ENCODE measurements around the gene ATP10B. TPM values are rescaled to one million over a fixed set of nuclear protein-coding genes. Genes with fewer than 3 reads are reported as not detected.

ATP10B gene
- total and polyA plus RNA-seq, 10 of the 15 experiments (the other 5 are each of a cell fraction or from before 2014, with no cell fraction given), result not detected

GRCh38 chr5:160843240-160843639, 8.8 kb downstream of the ATP10B start (continued):
- TF ChIP-seq, protein P1, sequence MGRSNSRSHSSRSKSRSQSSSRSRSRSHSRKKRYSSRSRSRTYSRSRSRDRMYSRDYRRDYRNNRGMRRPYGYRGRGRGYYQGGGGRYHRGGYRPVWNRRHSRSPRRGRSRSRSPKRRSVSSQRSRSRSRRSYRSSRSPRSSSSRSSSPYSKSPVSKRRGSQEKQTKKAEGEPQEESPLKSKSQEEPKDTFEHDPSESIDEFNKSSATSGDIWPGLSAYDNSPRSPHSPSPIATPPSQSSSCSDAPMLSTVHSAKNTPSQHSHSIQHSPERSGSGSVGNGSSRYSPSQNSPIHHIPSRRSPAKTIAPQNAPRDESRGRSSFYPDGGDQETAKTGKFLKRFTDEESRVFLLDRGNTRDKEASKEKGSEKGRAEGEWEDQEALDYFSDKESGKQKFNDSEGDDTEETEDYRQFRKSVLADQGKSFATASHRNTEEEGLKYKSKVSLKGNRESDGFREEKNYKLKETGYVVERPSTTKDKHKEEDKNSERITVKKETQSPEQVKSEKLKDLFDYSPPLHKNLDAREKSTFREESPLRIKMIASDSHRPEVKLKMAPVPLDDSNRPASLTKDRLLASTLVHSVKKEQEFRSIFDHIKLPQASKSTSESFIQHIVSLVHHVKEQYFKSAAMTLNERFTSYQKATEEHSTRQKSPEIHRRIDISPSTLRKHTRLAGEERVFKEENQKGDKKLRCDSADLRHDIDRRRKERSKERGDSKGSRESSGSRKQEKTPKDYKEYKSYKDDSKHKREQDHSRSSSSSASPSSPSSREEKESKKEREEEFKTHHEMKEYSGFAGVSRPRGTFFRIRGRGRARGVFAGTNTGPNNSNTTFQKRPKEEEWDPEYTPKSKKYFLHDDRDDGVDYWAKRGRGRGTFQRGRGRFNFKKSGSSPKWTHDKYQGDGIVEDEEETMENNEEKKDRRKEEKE (IDR thresholded peaks at IDR 0.05), result no peak
- TF ChIP-seq ELK1 (IDR thresholded peaks at IDR 0.05; ENCODE audit: low read depth, low read length), result no peak
- no peak for TF ChIP-seq FOS (IDR thresholded peaks at IDR 0.05; ENCODE audit: borderline replicate concordance, extremely low read depth, insufficient read length)
- no peak for TF ChIP-seq MAX (IDR thresholded peaks at IDR 0.05; ENCODE audit: low read depth, low read length)
- TF ChIP-seq, protein P2, sequence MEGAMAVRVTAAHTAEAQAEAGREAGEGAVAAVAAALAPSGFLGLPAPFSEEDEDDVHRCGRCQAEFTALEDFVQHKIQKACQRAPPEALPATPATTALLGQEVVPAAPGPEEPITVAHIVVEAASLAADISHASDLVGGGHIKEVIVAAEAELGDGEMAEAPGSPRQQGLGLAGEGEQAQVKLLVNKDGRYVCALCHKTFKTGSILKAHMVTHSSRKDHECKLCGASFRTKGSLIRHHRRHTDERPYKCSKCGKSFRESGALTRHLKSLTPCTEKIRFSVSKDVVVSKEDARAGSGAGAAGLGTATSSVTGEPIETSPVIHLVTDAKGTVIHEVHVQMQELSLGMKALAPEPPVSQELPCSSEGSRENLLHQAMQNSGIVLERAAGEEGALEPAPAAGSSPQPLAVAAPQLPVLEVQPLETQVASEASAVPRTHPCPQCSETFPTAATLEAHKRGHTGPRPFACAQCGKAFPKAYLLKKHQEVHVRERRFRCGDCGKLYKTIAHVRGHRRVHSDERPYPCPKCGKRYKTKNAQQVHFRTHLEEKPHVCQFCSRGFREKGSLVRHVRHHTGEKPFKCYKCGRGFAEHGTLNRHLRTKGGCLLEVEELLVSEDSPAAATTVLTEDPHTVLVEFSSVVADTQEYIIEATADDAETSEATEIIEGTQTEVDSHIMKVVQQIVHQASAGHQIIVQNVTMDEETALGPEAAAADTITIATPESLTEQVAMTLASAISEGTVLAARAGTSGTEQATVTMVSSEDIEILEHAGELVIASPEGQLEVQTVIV (IDR thresholded peaks at IDR 0.05; ENCODE audit: borderline replicate concordance, partially characterized antibody), result no peak
- no peak for TF ChIP-seq NRF1 (conservative IDR thresholded peaks at IDR 0.05; ENCODE audit: low read depth, low read length)
- TF ChIP-seq CBFB (IDR thresholded peaks at IDR 0.05; ENCODE audit: low read depth), result no peak
- no peak for TF ChIP-seq E2F8 (IDR thresholded peaks at IDR 0.05; ENCODE audit: low read depth, partially characterized antibody)
- TF ChIP-seq HDAC2 (IDR thresholded peaks at IDR 0.05), result no peak
- TF ChIP-seq ZNF622 (IDR thresholded peaks at IDR 0.05), result no peak
- TF ChIP-seq ZNF217 (IDR thresholded peaks at IDR 0.05), result peak; percentile 98
- 0 out of 2 replicates have a peak, but pooled peaks have one; percentile 38 for TF ChIP-seq IRF4 (IDR thresholded peaks at IDR 0.05; ENCODE audit: low read depth, low read length)
- TF ChIP-seq NFYB (IDR thresholded peaks at IDR 0.05; ENCODE audit: insufficient read depth, low read depth, low read length), result 0 out of 2 replicates have a peak, but pooled peaks have one; percentile 6
- TF ChIP-seq SIN3A (IDR thresholded peaks at IDR 0.05; ENCODE audit: low read depth, low read length), result no peak
- no peak for TF ChIP-seq CHD1 (IDR thresholded peaks at IDR 0.05; ENCODE audit: low read depth, low read length)
- TF ChIP-seq KAT2A (conservative IDR thresholded peaks at IDR 0.05; ENCODE audit: control insufficient read depth, low read depth, low read length), result no peak
- TF ChIP-seq ZZZ3 (IDR thresholded peaks at IDR 0.05; ENCODE audit: control insufficient read depth, insufficient read length, low read depth), result no peak
- peak; percentile 78 for TF ChIP-seq RUNX3 (IDR thresholded peaks at IDR 0.05; ENCODE audit: low read length)
- TF ChIP-seq RCOR1 (conservative IDR thresholded peaks at IDR 0.05; ENCODE audit: low read depth, low read length), result 0 out of 2 replicates have a peak, but pooled peaks have one; percentile 88
- peak; percentile 75 for TF ChIP-seq KLF5 (IDR thresholded peaks at IDR 0.05; ENCODE audit: partially characterized antibody)

Data from GM12878 (cell line).